GM19043 (cell line): Measurements from ENCODE around the gene ARFGAP1.

ENCODE experiments used
- ATAC-seq: cut with Tn5 transposase; IDR thresholded peaks from one replicate; pipeline ENCODE4 v1.9.1; 2021; ENCODE audit warnings: low read depth; ENCODE audit not compliant: unreplicated experiment

Gene ARFGAP1

GRCh38 chr20:63258781-63259180, 13.8 kb upstream of the ARFGAP1 start:
- no peak for ATAC-seq

DNA sequence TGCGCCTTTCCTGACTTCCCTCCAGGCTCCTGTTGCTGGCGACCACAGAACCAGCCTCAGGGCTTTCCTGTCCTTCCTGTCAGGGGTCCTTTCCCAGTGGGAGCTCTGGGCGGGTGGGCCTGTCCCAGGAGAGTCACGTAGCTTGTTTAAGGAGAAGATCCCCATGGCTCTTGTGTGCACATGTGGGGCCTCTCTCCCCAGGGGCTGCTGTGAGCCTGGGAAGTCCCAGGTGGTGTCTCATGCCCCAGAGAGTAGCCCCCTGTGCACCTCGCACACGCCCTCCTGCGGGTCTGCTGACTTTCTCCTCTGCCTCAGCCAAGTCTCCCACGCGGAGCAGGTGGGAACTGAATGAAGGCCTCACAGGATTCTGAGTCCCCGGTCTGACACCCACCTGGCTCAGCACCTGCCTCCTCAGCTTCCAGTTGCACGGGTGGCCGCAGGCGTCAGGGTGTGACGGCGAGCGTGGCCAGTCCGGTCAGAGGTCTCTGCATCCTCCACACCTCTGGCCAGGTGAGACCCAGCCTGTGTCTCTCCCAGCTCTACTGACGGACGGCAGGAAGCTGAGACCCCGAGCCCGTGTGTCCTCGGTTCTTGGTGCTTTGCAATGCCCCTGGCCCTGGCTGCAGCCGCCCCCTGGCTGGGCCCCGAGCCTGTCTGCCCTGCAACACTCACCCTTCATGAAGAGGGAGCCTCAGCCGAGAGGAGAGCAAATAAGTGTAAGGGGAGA, 12.7 kb upstream of the ARFGAP1 start:
- no peak for ATAC-seq

DNA sequence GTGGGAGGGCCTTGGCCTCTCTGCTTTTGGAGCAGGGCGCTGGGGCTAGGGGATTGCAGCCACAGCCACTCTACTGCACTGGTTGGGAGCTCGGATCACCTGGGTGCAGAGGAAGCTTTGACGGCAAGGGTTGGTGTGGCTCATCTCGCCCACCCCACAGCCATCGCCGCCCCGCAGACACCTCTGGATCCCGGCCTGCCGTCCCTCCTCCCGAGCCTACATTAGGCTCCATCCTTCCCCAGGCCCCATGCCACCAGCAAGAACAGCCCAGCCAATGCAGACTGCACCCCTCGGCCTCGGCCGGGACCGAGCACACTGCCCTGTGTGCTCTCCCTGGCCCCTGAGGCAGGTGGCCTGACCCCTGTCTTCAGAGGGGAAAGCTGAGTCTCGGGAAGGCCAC, 12.1 kb upstream of the ARFGAP1 start:
- no peak for ATAC-seq

DNA sequence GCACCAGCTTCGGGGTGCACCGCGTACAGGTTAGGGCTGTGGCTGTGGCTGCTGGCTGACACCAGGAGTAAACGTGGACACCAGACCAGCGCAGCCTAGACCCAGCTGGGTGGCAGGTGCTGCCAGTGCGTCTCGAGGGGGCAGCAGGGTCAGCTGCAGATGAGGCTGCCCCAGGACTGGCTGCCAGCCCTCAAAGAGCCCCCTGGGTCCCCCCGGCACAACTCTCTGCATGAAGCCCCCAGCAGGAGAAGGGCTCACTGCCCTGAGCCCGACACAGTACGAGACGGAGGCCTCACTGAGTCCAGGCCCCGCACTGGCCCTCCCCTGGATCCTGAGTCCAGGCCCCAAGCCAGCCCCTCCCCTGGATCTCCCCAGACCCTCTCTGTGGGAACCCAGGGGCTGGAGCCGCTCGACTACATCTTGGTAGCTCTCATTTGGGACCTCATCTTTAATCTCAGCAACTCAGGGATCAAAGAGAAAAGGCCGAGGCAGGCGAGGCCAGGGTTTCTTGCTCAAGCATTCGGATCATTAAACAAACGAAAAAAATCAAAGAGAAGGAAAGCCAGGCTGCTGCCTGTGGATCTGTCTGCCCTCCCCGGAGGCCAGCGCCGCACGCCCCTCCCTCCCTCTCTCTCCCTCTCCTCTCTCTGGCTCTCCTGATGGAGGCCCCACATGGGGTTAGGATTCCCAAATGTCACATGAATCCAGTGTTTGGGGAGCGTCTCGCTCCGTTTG, 11.4 kb upstream of the ARFGAP1 start:
- no peak for ATAC-seq

DNA sequence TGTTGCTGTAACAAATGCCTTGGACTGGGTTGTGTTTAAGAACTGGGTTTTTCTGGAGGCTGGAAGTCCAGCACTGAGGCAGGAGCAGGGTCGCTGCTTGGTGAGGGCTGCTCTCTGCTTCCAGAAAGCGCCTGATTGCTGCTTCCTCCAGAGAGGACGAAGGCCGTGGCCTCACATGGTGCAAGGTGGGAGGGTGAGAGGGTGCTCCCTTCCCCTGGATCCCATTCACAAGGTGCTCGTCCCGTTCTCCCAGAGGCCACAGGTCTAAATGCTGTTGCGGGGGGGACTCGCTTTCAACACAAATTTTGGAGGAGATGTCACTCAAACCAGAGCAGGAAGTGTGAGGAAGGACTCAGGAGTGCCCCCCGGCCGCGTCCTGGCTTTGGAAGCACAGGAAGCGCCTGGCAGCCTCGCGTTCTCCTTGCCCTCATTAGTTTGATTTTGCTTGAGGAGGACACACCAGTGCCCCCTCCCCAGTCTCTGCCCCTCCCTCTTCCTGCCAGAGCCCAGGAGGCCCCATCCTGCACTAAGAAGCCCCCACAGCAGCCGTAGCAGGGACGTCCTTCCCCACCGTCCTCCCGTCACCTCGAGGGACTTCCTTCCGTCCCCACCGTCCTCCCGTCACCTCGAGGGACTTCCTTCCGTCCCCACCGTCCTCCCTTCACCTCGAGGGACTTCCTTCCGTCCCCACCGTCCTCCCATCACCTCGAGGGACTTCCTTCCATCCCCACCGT, 10.7 kb upstream of the ARFGAP1 start:
- no peak for ATAC-seq

GRCh38 chr20:63262836-63263235, 9.8 kb upstream of the ARFGAP1 start:
- no peak for ATAC-seq

- no peak for ATAC-seq
Observed at GRCh38 chr20:63264000-63264399, 8.6 kb upstream of the ARFGAP1 start.

- no peak for ATAC-seq
Observed at GRCh38 chr20:63264519-63264918, 8.1 kb upstream of the ARFGAP1 start.

- no peak for ATAC-seq
Observed at GRCh38 chr20:63265891-63266515, 6.6 kb upstream of the ARFGAP1 start.

- ATAC-seq = no peak
Observed at GRCh38 chr20:63267691-63268090, 4.9 kb upstream of the ARFGAP1 start.

DNA sequence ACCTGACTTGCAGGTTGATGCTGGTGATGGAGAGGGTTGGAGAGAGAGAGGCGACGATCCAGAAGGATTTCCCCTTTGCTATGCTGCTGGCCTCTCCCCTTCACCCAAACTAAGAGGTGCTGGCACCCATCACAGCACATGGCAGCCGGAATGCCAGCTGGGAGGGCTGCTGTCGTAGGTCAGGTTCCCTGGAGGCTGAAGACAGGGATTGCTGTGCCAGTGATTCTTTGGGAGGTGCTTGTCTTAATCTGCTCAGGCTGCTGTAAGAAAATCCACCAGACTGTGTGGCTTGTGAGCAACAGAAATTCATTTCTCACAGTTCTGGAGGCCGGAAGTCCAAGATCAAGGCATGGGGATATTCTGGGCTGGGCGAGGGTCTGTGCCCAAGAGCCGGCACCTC, 4.4 kb upstream of the ARFGAP1 start:
- no peak for ATAC-seq

GRCh38 chr20:63268671-63269439, 3.8 kb upstream of the ARFGAP1 start:
- no peak for ATAC-seq

DNA sequence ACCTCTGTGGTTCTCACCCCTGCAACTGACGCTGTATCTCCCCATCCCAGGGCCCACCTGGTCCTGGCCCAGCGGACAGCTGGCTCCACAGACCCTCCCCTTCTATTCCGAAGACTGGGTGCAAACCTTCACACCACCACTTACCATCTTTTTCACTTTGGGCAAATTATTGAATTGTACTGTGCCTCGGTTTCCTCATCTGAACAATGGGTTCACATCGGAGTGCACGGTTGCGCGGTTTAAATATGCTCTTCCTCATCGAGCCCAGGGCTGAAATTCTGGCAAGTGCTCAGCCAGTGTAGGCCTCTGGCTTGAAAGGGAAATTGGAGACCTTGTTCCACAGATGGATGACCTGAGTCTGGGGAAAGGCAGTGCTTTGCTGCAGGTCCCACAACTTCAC, 2.9 kb upstream of the ARFGAP1 start:
- ATAC-seq = no peak

DNA sequence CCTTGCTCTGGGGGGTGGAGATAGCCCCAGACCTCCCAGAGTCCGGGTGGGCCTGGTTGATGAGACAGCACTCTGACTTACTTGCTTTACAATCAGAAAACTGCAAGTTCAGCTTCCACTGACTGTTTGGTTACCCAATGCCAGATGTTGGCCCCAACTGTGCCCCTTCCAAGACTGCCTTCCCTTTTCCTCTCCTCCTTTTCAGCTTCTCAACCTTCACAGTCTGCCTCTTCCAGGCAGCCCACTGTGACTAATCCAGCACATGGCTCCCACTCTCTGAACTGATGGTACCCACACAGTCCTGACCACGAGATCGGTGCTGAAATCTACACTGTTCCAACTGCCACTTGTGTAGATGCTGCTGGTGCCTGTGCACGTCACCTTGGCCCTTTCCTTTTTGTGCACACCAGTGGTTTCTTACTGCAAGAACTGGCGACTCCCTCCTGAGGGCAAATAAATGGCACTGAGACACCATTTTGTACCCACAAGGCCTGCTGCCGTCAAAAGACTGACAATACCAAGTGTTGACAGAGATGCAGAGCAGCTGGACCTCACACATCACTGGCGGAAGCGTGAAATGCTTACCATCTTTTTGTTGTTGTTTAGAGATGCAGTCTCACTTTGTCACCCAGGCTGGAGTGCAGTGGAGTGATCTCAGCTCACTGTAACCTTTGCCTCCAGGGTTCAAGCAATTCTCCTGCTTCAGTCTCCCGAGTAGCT, 1.8 kb upstream of the ARFGAP1 start:
- no peak for ATAC-seq

GRCh38 chr20:63273059-63273579, 506 bp downstream of the ARFGAP1 start:
- ATAC-seq = no peak

GRCh38 chr20:63273635-63274380, 1.2 kb downstream of the ARFGAP1 start:
- ATAC-seq = no peak

GRCh38 chr20:63274381-63275228, 2.0 kb downstream of the ARFGAP1 start:
- no peak for ATAC-seq

DNA sequence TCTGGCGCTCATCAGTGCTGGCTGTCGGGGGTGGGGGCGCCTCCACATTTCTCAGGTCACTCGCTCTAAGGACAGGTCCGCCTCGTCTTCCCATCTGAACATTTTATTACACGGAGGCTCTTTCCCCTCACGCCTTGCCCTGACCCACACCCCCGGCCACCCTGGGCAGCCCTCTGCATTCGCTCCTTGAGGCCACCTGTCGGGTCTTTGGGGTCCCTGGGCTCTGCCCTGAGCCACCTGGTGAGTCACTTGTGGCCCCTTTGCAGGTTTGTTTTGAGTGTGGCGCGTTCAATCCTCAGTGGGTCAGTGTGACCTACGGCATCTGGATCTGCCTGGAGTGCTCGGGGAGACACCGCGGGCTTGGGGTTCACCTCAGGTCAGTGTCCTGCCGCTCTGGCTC, 3.2 kb downstream of the ARFGAP1 start:
- ATAC-seq = no peak
